ENCODE results near the gene MTFP1.

The MTFP1 gene

GRCh38 chr22:30470655-30471054 is 45.1 kb downstream of the MTFP1 start:
- Histone ChIP-seq H3K36me3 (ENCODE audit: insufficient read depth, low read depth, low read length) (no peaks in the 10 kb centered on the region), H3K4me3 (ENCODE audit: low read length) (no peak overlapping the region), H3K9me3 (ENCODE audit: insufficient read depth, low read depth, low read length) (no peaks in the 10 kb centered on the region), H3K27ac (ENCODE audit: low read length) (no peak overlapping the region), H3K4me1 (ENCODE audit: insufficient read depth, low read length) (no peaks in the 10 kb centered on the region), H3K27me3 (ENCODE audit: insufficient read depth, low read length) (peaks cover 6% of the 10 kb centered on the region; the same call in 1 of the 2 replicates), H3K9ac (ENCODE audit: low read depth, low read length) (no peak overlapping the region)

- Histone ChIP-seq H3K27me3 (ENCODE audit: insufficient read depth, low read length) (0 out of 2 replicates have a peak, but pooled peaks cover 6% of the 10 kb centered on the region), H3K27ac (ENCODE audit: low read length) (no peak within 1 kb of the TSS), H3K4me3 (ENCODE audit: low read length) (no peak within 1 kb of the TSS), H3K9ac (ENCODE audit: low read depth, low read length) (no peak within 1 kb of the TSS), H3K9me3 (ENCODE audit: insufficient read depth, low read depth, low read length) (no peaks in the 10 kb centered on the region), H3K4me1 (ENCODE audit: insufficient read depth, low read length) (no peaks in the 10 kb centered on the region), H3K36me3 (ENCODE audit: insufficient read depth, low read depth, low read length) (no peaks in the 10 kb centered on the region)
Observed at GRCh38 chr22:30471616-30472318, 46.2 kb downstream of the MTFP1 start, which contains the start of gene SEC14L3. TSS of gene SEC14L3 (minus strand) at chr22:30472017. CDS start at chr22:30471958, 59 bp downstream.

DNA sequence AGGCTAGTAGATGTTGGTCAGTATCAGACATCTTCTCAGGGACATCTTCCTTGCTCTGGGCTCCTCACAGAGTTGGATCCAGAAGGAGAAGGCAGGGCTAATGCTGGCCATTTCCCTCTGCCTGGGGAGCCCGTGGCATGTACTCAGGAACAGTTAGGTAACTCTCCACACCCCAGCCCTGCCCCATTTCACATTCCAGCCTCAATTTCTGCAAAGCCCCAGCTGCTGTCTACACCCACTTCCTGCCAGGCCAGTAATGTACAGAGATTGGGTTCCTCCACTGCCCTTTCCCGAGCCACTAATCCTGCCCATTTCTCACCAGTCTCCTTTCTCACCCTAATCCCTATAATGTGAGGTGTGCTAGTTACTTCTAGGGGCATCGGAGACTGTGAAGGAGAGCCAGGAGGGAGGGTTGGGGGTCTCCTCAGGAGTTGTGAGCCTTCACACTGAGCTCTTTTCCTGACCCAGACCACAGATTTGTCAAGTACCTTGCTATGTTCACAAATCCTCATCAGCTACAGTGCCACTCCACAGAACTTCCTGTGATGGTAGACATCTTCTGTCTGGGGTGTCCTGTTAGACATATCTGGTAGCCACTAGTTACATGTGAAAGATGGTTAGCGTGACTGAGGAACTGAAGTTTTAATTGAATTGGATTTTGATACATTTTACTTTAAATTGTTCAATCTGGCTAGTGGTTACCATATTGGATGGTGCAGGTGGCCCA is 47.6 kb downstream of the MTFP1 start:
- no peaks in the 10 kb centered on the region for H3K9me3 ChIP-seq (ENCODE audit: insufficient read depth, low read depth, low read length)
- H3K4me1 ChIP-seq (ENCODE audit: insufficient read depth, low read length) = no peaks in the 10 kb centered on the region
- no peaks in the 10 kb centered on the region for H3K36me3 ChIP-seq (ENCODE audit: insufficient read depth, low read depth, low read length)
- H3K27me3 ChIP-seq (ENCODE audit: insufficient read depth, low read length) = 0 out of 2 replicates have a peak, but pooled peaks cover 6% of the 10 kb centered on the region
- H3K4me3 ChIP-seq (ENCODE audit: low read length) = no peak overlapping the region
- H3K27ac ChIP-seq (ENCODE audit: low read length) = no peak overlapping the region
- no peak overlapping the region for H3K9ac ChIP-seq (ENCODE audit: low read depth, low read length)

- Histone ChIP-seq H3K9me3 (ENCODE audit: insufficient read depth, low read depth, low read length) (no peaks in the 10 kb centered on the region), H3K36me3 (ENCODE audit: insufficient read depth, low read depth, low read length) (no peaks in the 10 kb centered on the region), H3K4me1 (ENCODE audit: insufficient read depth, low read length) (no peaks in the 10 kb centered on the region), H3K9ac (ENCODE audit: low read depth, low read length) (no peak overlapping the region), H3K27ac (ENCODE audit: low read length) (no peak overlapping the region), H3K4me3 (ENCODE audit: low read length) (no peak overlapping the region), H3K27me3 (ENCODE audit: insufficient read depth, low read length) (0 out of 2 replicates have a peak, but pooled peaks cover 6% of the 10 kb centered on the region)
Observed at GRCh38 chr22:30474121-30474520, 48.6 kb downstream of the MTFP1 start.

GRCh38 chr22:30474683-30475424 is 49.3 kb downstream of the MTFP1 start:
- 0 out of 2 replicates have a peak, but pooled peaks cover 6% of the 10 kb centered on the region for H3K27me3 ChIP-seq (ENCODE audit: insufficient read depth, low read length)
- no peak overlapping the region for H3K9ac ChIP-seq (ENCODE audit: low read depth, low read length)
- H3K36me3 ChIP-seq (ENCODE audit: insufficient read depth, low read depth, low read length) = no peaks in the 10 kb centered on the region
- no peaks in the 10 kb centered on the region for H3K9me3 ChIP-seq (ENCODE audit: insufficient read depth, low read depth, low read length)
- no peak overlapping the region for H3K4me3 ChIP-seq (ENCODE audit: low read length)
- no peak overlapping the region for H3K27ac ChIP-seq (ENCODE audit: low read length)
- no peaks in the 10 kb centered on the region for H3K4me1 ChIP-seq (ENCODE audit: insufficient read depth, low read length)
